GM18498 (cell line): Measurements from ENCODE around the gene ILF3.

ENCODE experiments used
- ATAC-seq: cut with Tn5 transposase; IDR thresholded peaks from one replicate; pipeline ENCODE4 v1.9.1; 2021; ENCODE audit warnings: mild to moderate bottlenecking, moderate library complexity; ENCODE audit not compliant: unreplicated experiment

The ILF3 gene

DNA sequence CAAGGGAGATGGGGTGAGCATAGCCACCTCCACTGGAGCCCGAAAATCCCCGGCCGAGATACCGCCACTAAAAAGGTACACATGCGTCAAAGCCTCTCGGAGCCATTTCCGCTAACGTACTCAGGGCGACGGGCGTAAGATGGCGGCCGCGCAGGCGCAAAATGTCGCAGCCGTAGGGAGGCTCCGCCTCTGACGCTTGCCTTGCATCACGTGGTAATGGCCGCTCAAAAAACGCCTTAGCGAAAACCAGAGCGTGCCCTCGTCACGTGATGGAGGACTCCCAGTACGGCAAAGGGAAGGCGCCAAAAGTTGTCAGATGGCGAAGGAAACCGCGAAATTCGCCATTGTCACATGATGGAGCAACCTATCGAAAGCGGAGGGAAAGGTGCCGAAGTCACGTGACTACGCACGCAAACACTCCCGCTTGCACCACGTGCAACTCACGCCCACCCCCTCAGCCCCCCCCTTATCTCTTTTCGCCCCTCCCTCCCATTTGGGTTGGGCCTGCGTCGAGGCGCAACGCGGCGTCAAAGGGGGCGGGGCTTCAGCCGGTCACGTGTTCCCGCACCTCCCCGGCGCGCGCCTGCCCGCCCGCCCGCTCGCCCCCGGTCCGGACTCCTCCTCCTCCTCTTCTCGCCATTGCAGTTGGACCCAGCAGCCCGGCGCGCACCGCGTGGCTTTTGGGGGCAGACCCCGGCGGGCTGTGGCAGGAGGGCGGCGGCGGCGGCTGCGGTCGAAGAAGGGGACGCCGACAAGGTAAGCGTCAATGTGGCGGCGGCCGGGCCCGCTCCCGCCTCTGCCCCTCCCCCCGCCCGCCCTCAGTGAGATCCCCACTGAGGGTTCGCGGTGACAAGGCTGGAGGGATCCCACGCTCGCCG is at the start of gene ILF3:
Gene ILF3 (plus strand): TSS at position 615 of the 878 bp plus-strand sequence. CDS start 16,260 bp downstream, outside the sequence.
- peak; percentile 74 for ATAC-seq

DNA sequence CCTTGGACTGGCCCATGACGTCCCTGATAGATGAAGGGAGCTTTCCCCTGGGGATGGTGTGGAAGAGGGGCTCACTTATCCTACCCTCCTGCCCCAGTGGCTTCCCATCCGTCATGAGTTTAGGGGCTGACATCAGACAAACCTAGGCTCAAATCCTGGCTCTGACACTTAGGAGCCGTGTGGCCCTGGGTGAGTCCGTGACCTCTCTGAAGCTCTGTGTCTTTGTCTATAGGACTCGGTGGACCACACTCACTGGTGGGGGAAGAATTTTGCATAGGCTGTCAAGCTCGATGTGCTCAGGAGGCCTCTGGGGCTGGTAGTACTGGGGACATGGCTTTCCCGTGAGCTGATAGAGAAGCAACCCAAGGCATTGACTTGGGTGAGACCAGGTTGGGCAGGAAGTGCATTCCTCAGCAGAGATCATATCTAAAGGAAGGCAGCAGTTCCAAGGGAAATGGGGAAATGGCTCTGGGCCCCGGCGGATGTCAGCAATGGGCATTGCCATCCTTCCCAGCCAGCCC is 49.6 kb upstream of the ILF3 start:
- ATAC-seq: peak; percentile 23

DNA sequence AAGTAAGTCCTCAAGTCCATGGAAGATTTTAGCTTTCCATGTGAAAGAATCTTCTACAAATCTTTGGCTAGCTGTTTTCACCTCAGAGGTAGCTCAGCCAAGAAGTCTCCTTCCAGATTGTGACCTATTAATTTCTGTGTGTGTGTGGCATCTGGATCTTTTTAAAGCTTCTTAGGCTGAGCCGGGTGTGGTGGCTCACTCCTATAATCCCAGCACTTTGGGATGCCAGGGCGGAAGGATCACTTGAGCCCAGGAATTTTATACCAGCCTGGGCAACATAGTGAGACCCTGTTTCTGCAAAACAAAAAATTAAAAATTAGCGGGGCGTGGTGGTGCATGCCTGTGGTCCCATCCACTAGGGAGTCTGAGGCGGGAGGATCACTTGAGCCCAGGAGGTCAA is 42.2 kb upstream of the ILF3 start:
- no peak for ATAC-seq

DNA sequence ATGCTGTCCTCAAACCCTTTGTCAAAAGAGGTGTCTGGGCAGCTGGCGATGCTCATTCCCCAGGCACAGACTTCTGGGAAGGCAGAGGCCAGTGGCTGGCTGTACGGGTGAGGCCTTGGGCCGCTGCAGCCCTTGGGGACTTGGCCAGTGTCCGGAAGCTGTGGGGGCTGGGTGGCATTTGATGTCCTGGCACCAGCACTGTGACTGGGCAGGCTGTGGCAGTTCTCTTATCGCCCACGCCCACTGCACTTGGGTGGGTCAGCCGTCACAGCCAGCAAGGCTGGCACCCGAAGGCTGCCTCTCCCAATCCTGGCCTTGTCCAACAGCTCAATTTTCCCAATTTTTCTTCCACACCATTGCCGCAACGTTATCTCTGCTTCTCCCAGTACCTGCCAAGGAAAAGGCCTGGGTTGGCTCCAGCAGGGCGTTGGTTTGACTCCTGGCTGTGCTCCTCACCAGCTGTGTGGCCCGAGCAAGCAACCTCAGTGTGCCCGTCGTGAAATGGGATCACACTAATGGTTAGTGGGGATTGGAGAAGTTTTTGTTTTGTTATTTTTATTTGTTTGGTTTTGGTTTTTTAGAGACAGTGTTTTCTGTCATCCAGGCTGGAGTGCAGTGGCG is 41.5 kb upstream of the ILF3 start:
- no peak for ATAC-seq

DNA sequence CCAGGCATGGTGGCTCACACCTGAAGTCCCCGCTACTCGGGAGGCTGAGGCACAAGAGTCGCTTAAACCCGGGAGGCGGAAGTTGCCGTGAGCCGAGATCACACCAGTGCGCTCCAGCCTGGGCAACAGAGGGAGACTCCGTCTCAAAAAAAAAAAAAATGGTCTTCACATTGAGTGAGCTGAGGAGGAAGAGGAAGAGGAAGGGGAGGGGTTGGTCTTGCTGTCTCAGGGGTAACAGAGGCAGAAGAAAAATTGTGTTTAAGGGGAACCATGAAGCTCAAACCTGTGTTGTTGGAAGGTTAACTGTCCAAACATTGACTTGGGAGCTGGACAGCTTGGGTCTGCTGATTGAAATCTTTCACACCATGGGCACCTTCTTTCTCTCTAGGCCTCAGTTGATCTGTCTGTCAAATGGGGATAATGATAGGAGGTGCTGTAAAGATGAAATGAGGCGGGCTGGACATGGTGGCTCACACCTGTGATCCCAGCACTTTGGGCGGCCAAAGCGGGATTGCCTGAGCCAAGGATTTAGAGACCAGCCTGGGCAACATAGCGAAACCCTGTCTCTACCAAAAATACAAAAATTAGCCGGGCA is 38.6 kb upstream of the ILF3 start:
- no peak for ATAC-seq

DNA sequence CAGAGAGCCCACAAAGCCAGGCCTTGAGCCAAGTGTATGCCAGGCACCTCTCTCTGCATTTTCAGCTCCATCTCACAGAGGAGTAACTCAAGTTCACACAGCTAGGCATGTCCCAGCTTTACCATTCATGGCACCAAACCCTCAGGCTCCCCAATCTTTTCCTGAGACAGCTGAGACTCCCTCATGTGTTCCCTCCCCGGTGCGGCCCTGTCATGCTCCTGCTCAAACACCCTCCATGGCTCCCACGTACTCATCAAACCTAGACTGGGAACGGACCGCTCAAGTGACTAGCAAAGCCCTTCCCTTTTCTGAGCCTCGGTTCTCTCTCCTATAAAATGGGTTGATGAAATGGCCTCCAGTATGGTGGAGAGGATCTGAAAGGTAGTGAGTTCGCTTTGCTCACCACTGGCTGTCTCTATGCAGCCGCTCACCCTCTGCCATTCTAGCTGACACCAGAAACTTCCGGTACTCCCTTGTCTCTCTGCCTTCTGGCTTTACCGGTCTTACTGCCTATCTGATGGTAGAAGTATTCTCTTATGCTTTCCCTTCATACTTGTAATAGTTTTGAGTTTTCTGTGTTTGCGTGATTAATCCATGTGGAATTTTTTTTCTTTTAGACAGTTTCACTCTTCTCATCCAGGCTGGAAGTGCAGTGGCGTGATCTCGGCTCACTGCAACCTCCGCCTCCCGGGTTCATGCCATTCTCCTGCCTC is 36.6 kb upstream of the ILF3 start:
- no peak for ATAC-seq

DNA sequence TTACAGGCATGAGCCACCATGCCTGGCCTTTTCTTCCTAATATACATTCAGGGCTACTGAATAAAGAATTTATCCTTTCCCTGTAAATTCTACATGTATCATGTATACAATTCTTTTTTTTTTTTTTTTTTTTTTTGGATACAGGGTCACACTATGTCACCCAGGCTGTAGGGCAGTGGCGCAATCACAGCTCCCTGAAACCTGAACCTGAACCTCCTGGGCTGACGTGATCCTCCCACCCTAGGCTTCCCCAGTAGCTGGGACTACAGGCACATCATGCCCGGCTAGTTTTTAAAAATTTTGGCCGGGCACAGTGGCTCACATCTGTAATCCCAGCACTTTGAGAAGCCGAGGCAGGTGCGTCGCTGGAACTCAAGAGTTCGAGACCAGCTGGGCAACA is 35.3 kb upstream of the ILF3 start:
- no peak for ATAC-seq

DNA sequence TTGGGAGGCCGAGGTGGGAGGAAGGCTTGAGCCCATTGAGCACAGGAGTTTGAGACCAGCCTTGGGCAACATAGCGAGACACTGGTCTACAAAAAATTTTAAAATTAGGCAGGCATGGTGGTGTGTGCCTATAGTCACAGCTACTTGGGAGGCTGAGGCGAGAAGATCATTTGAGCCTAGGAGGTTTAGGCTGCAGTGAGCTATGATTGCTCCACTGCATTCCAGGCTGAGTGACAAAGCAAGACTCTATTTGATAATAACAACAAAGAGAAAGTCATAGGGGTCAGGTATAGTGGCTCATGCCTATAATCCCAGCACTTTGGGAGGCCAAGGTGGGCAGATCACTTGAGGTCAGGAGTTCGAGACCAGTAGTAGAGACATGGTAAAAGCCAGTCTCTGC is 33.4 kb upstream of the ILF3 start:
- ATAC-seq: no peak

DNA sequence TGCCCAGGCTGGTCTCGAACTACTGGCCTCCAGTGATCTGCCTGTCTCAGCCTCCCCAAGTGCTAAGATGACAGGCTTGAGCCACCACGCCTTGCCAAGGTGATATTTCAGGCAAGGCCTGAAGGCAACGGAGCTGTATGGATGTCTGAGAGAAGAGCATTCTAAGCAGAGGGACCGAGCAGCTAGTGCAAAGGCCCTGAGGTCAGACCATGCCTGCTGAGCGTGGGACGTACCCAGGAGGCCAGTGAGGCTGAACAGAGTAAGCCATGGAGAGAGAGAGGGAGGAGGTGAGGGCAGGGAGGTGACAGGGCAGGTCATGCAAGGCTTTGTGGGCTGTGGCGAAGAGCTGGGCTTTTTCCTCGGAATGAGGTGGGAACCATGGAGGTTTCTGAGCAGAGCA is 32.2 kb upstream of the ILF3 start:
- no peak for ATAC-seq

DNA sequence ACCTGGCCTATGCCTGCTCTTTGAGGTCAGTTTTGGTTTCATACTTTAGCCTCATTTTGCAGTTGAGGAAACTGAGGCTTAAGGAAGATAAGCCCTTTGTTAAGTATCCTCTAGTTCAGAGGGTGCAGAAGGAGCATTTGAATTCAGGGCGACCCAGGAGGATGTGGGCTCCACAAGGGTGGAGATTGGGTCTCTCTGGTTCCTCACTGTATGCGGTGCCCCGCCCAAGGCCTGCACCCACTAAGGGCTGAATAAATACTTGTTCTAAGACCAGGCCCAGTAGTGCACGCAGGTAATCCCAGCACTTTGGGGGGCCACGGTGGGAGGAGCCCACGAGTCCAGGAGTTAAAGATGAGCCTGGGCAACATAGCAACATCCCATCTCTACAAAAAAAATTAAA is 29.6 kb upstream of the ILF3 start:
- ATAC-seq: no peak

DNA sequence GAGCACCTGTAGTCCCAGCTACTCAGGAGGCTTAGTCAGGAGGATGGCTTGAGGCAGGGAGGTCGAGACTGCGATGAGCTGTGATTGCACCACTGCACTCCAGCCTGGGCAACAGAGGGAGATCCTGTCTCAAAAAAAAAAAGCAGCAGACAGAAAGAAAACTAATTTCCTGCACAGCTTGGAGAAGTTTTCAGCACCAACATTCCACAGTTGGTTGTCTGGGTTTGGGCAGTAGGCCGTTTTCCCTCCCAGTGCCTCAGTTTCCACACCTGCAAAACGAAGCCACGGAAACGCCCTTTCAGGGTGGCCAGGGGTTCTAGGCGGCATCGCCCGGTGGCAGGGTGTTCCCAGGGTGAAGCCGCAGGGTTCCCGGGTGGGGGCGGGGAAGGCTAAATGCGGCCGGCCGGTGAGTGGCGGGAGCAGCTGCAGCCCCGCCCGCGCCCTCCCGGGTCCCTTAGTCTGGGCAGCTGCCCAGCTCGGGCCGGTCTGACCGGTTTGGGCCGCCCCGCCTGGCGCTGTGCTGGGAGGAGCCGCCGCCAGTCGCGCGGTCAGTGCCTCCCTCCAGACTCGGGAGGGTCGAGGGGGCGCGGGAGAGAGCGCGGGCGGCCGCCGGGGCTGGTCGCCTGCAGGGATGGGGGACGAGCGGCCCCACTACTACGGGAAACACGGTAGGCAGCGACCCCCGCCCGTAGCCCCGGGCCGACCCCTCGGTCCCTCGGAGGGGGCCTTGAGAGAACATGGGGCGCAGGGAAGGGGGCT is 29.0 kb upstream of the ILF3 start, which contains the start of gene SLC44A2:
Gene SLC44A2 (plus strand): TSS at position 551 of the 759 bp plus-strand sequence. CDS start 81 bp downstream, at position 632.
- no peak for ATAC-seq

DNA sequence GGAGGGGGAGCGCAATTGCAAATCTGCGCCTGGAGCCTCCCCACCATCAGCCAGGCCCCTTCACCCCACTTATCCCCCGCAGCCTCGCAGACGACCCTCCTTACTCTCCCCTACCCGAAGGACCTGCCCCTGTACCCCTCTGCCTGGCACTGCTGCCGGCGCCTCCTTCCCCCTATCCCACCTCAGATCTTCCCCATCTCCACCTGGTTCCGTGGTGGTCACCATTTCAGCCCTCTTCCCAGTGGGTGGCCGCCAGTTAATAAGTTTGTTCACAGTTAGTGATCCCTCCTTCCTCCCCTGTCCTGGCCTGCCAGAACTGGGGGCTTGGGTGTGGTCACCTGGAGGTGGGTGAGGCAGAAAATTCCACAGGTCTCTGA is 28.4 kb upstream of the ILF3 start:
- ATAC-seq: no peak

DNA sequence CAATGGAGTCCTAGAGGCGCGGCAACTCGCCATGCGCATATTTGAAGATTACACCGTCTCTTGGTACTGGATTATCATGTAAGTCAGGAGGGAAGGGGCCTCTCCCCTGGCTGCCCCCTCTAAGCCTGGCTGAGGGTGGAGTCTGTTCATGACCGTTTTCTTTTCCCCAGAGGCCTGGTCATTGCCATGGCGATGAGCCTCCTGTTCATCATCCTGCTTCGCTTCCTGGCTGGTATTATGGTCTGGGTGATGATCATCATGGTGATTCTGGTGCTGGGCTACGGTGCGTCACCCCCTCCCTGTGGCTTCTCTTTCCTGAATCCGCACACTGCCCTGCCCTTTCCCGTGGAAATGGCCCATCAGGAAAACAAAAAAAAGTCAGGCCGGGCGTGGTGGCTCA is 22.3 kb upstream of the ILF3 start:
- ATAC-seq: no peak

DNA sequence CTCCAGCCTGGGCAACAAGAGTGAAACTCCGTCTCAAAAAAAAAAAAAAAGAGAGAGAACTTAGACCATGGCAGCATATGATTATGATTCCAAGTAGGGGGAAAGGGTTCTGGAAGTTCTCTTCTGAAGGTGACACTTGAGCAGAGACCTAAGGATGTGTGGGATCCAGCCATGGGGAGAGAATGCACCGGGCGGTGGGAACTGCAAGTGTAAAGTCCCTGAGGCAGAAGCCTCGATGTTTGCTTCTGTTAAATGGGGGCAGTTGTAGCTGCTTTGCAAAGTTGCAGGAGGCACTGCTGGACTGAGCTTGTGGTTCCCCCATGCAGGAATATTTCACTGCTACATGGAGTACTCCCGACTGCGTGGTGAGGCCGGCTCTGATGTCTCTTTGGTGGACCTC is 19.7 kb upstream of the ILF3 start:
- ATAC-seq: no peak

DNA sequence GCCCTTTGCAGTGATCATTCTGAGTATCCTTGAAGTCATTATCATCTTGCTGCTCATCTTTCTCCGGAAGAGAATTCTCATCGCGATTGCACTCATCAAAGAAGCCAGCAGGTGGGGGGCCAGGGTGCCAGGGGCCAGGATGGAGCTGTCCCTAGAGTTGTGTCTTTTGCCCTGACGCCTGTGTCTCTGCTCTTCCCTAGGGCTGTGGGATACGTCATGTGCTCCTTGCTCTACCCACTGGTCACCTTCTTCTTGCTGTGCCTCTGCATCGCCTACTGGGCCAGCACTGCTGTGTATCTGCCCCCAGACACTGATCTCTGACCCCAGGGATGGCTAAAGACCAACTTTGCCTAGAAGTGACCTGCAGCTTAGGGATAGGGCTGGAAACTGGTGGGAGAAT is 19.2 kb upstream of the ILF3 start:
- ATAC-seq: no peak

DNA sequence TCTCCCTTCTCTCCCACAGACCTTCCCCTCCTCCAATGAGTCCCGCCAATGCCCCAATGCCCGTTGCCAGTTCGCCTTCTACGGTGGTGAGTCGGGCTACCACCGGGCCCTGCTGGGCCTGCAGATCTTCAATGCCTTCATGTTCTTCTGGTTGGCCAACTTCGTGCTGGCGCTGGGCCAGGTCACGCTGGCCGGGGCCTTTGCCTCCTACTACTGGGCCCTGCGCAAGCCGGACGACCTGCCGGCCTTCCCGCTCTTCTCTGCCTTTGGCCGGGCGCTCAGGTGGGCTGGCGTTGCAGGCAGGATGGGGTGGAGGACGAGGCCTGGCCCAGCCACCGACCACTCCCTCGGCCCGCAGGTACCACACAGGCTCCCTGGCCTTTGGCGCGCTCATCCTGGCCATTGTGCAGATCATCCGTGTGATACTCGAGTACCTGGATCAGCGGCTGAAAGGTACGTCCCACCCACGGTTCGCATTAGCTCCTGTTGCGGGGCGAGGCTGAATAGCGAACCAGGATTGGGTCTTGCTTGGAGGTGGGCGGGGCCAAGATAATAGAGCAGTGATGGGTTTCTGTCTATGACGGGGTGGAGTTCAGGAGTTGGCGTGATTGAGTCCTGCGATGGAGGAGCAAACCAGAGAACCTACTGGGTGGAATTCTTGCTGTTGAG is 17.7 kb upstream of the ILF3 start:
- no peak for ATAC-seq

DNA sequence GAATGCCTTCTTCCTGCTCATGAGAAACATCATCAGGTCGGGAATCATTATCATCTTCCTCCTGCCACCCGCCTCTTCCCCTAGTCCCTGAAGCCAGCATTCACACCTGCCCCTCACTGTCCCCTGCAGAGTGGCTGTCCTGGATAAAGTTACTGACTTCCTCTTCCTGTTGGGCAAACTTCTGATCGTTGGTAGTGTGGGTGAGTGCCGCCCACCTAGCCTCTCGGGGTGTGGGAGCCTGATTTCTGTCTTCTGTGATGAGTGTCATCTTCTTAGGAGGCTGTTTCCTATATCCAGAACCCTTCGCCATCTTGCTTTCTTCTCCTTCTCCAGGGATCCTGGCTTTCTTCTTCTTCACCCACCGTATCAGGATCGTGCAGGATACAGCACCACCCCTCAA is 16.3 kb upstream of the ILF3 start:
- no peak for ATAC-seq

DNA sequence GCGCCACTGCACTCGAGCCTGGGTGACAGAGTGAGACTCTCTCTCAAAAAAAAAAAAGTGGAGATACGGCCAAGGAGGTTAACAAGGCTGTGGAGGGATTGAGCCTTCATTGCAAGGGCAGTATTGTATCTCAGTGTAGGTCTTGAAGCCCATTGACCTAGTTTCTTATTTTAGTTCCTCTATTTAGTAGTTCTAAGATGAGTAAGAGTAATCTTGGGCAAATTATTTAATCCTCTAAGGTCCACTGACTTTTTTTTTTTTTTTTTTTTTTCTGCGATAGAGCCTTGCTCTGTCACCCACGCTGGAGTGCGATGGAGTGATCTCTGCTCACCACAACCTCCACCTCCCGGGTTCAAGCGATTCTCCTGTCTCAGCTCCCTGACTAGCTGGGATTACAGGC is 14.3 kb upstream of the ILF3 start:
- peak; percentile 63 for ATAC-seq

DNA sequence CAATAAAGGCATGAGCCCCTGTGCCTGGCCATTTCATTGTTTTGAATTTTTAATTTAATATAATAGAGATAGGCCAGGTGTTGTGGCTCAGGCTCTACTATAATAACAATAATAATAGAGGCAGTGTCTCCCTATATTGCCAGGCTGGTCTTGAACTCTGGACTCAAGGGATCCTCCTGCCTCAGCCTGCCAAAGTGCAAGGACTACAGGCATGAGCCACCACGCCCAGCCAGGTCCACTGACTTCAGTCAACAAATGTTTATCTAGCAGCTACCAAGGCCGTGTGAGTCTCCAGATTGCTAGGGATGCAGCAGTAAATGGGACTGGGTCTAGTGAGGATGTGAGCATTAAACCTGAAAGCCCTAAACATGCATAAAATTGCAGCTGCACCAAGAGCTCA is 13.8 kb upstream of the ILF3 start:
- ATAC-seq: no peak

DNA sequence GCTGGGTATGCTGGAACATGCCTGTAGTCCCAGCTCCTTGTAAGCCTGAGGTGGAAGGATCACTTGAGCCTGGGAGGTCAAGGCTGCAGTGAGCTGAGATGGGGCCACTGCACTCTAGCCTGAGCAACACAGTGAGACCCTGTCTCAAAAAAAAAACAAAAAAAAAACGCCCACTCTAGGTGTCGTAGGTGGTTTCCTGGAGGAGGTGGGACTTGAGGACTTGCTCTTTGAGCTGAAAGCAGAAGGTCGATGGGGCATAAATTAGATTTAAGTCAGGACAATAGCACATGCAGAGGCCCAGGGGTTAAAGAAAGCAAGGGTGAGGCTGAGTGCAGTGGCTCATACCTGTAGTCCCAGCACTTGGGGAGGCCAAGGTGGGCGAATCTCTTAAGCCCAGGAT is 12.9 kb upstream of the ILF3 start:
- ATAC-seq: no peak
